ENCODE data around the gene CDK16. TPM values are rescaled to one million over a fixed set of nuclear protein-coding genes. Genes with fewer than 3 reads are reported as not detected.

Gene CDK16
- total and polyA plus RNA-seq, 2 of the 4 experiments (the other 2 are of a cell fraction) = 85.3 to 106 TPM

GRCh38 chrX:47240619-47241018 is 22.1 kb downstream of the CDK16 start:
- H2AFZ ChIP-seq (replicated peaks; ENCODE audit: low read length, poor library complexity) = no peak overlapping the region
- dilution Hi-C loops (cut with HindIII; ENCODE audit: low sequenced_read_pairs, unreplicated experiment) (no loop called here), intact Hi-C loops (cut with micrococcal nuclease) (no loop called here), in situ Hi-C loops (cut with MboI; ENCODE audit: low sequenced_read_pairs) (no loop called here)
- no peak overlapping the region for H2BK120ac ChIP-seq (ENCODE audit: low read depth, low read length)
- H3K4me1 ChIP-seq (ENCODE audit: control insufficient read depth, insufficient read depth, low read length) = no peaks in the 10 kb centered on the region
- H3K9ac ChIP-seq (ENCODE audit: low read depth, low read length) = no peak overlapping the region
- no peak overlapping the region for H3K27ac ChIP-seq (ENCODE audit: insufficient read depth, low read length)
- peaks cover 2 to 29% of the 10 kb centered on the region in 2 experiments for H3K79me1 ChIP-seq (ENCODE audit: low read depth in 1 of 2, low read length in 2 of 2)
- H3K56ac ChIP-seq (ENCODE audit: extremely low read depth, insufficient read depth, low read length) = no peak overlapping the region
- no peak for DNase-seq
- H2AK9ac ChIP-seq (replicated peaks; ENCODE audit: low read depth, low read length, poor library complexity) = no peak overlapping the region
- no peak overlapping the region for H3K23ac ChIP-seq (ENCODE audit: low read depth, low read length)
- H2AK5ac ChIP-seq (ENCODE audit: low read depth, low read length) = no peak overlapping the region
- ChIA-PET CTCF (no interaction called here), POLR2A (ENCODE audit: unreplicated experiment) (no interaction called here)
- peaks cover 20% of the 10 kb centered on the region for H4K20me1 ChIP-seq (ENCODE audit: insufficient read depth, low read length)
- no peak overlapping the region for H3K18ac ChIP-seq (ENCODE audit: low read depth, low read length)
- H4K91ac ChIP-seq (ENCODE audit: insufficient read depth, low read depth, low read length) = no peak overlapping the region
- H2BK5ac ChIP-seq (ENCODE audit: low read depth, low read length, poor library complexity, severe bottlenecking) = no peak overlapping the region
- no peak overlapping the region for H4K8ac ChIP-seq (ENCODE audit: low read depth in 2 of 2, low read length in 2 of 2)
- H3K4ac ChIP-seq (ENCODE audit: low read depth, low read length) = no peak overlapping the region
- H3K27me3 ChIP-seq (ENCODE audit: control insufficient read depth, insufficient read depth, low read length) = peaks cover 15% of the 10 kb centered on the region
- H3K36me3 ChIP-seq (ENCODE audit: control insufficient read depth, insufficient read depth, low read length) = peaks cover 48% of the 10 kb centered on the region
- H3K9me3 ChIP-seq (ENCODE audit: control insufficient read depth, insufficient read depth, low read length) = peaks cover 4% of the 10 kb centered on the region; the same call in 1 of the 2 replicates
- H3K4me2 ChIP-seq (ENCODE audit: low read depth, low read length) = no peak overlapping the region
- H2BK20ac ChIP-seq (ENCODE audit: low read depth, low read length) = no peak overlapping the region
- no peak overlapping the region for H2BK15ac ChIP-seq (ENCODE audit: low read depth, low read length)
- 100% methylated on average over 2 of the region's 7 CpGs; no CpG with 5 or more reads in 1 of the 2 experiments for WGBS, 2 experiments (ENCODE audit: extremely low coverage in 2 of 2, insufficient read length in 1 of 2)
- TF ChIP-seq POLR2A (IDR thresholded peaks at IDR 0.05; ENCODE audit: low read depth, low read length) (no peak), RCOR1 (IDR thresholded peaks at IDR 0.05; ENCODE audit: insufficient replicate concordance, low read length) (no peak), MXI1 (IDR thresholded peaks at IDR 0.05; ENCODE audit: borderline replicate concordance, low read depth, low read length) (no peak), CHD1 (IDR thresholded peaks at IDR 0.05; ENCODE audit: low read depth, low read length) (no peak), USF2 (IDR thresholded peaks at IDR 0.05; ENCODE audit: low read depth, low read length) (no peak), RFX5 (IDR thresholded peaks at IDR 0.05; ENCODE audit: low read depth, low read length) (no peak)
- TF ChIP-seq, protein P1, sequence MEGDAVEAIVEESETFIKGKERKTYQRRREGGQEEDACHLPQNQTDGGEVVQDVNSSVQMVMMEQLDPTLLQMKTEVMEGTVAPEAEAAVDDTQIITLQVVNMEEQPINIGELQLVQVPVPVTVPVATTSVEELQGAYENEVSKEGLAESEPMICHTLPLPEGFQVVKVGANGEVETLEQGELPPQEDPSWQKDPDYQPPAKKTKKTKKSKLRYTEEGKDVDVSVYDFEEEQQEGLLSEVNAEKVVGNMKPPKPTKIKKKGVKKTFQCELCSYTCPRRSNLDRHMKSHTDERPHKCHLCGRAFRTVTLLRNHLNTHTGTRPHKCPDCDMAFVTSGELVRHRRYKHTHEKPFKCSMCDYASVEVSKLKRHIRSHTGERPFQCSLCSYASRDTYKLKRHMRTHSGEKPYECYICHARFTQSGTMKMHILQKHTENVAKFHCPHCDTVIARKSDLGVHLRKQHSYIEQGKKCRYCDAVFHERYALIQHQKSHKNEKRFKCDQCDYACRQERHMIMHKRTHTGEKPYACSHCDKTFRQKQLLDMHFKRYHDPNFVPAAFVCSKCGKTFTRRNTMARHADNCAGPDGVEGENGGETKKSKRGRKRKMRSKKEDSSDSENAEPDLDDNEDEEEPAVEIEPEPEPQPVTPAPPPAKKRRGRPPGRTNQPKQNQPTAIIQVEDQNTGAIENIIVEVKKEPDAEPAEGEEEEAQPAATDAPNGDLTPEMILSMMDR (conservative IDR thresholded peaks at IDR 0.05; ENCODE audit: low read depth, low read length) = no peak
- no peak for ATAC-seq (ENCODE audit: low read depth)
- BruUV-seq (replicated peaks) = no TSS peak
- no peak overlapping the region for H3K14ac ChIP-seq (replicated peaks; ENCODE audit: low read depth, low read length)
- peaks cover 4% of the 10 kb centered on the region; the same call in 1 of the 2 replicates for H3K9me1 ChIP-seq (ENCODE audit: insufficient read depth, low read length)
- no peak overlapping the region for H4K5ac ChIP-seq (ENCODE audit: low read depth, low read length)
- no peak overlapping the region for H3K4me3 ChIP-seq (ENCODE audit: insufficient read depth, low read depth, low read length)
